GM23248 (cell line): ENCODE results near the gene KDM7A.

Experiments used
- EZH2 ChIP-seq: fragments of 200-600 bp; sonication (generic); IDR thresholded peaks from 2 replicates; pipeline ENCODE4 v1.6.1; 2018; ENCODE audit warnings: antibody characterized with exemption, mild to moderate bottlenecking; ENCODE audit not compliant: insufficient read depth, poor library complexity, severe bottlenecking
- EZH2phosphoT487 ChIP-seq: fragments of 200-600 bp; sonication (generic); IDR thresholded peaks from 2 replicates; pipeline ENCODE4 v1.6.1; 2018; ENCODE audit warnings: antibody characterized with exemption, moderate library complexity, mild to moderate bottlenecking, low read depth; ENCODE audit not compliant: insufficient read depth

DNA sequence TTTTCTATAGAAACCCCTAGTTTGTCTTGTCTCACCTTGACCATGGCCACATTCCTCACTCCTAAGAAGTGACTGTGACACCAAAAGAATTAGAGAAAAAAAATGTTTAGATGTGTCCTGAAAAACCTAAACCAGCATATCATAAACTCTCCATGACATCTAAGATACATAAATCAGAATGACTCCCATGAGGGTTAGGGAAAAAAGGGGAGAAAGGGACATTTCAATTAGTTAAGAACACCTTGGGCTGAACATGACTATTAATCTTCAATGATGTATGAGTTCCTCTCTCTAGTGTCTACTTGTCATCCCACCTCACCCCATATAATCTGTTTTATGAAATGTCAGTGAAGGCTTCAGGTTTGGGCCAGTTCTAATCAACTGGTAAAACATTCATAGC lies 31.1 kb downstream of the KDM7A start:
- TF ChIP-seq EZH2phosphoT487 (no peak), EZH2 (no peak)
